Hepatocyte (in vitro differentiated cells): Measurements from ENCODE around the gene CFL2. TPM values are rescaled to one million over a fixed set of nuclear protein-coding genes. Genes with fewer than 3 reads are reported as not detected.

ENCODE experiments used
- DNase-seq: peaks from one replicate; pipeline ENCODE4 v3.0.0-alpha.2; 2016; ENCODE audit warnings: low spot score
- H2AFZ ChIP-seq: fragments of 200-600 bp; sonication (generic); 2 replicates; pipeline ENCODE4 v1.6.0; 2016; ENCODE audit warnings: antibody characterized with exemption, mild to moderate bottlenecking
- H3K27ac ChIP-seq: fragments of 200-600 bp; sonication (generic); 2 replicates; pipeline ENCODE4 v1.5.1; 2016; ENCODE audit warnings: mild to moderate bottlenecking
- H3K27me3 ChIP-seq: fragments of 200-600 bp; sonication (generic); 2 replicates; pipeline ENCODE4 v1.6.1; 2016
- H3K36me3 ChIP-seq: fragments of 200-600 bp; sonication (generic); replicated peaks from 2 replicates; pipeline ENCODE4 v1.5.1; 2016; ENCODE audit warnings: low read depth; ENCODE audit not compliant: insufficient read depth
- H3K4me1 ChIP-seq: fragments of 200-600 bp; sonication (generic); 2 replicates; pipeline ENCODE4 v1.5.1; 2016; ENCODE audit warnings: mild to moderate bottlenecking, moderate library complexity; ENCODE audit not compliant: insufficient read depth
- H3K4me2 ChIP-seq: fragments of 200-600 bp; sonication (generic); 2 replicates; pipeline ENCODE4 v1.6.0; 2016
- H3K4me3 ChIP-seq: fragments of 200-600 bp; sonication (generic); 2 replicates; pipeline ENCODE4 v1.5.1; 2016; ENCODE audit warnings: mild to moderate bottlenecking
- H3K79me2 ChIP-seq: fragments of 200-600 bp; sonication (generic); 2 replicates; pipeline ENCODE4 v1.6.0; 2017; ENCODE audit warnings: mild to moderate bottlenecking
- H3K9me2 ChIP-seq: fragments of 200-600 bp; sonication (generic); replicated peaks from 2 replicates; pipeline ENCODE4 v1.6.0; 2017; ENCODE audit warnings: mild to moderate bottlenecking; ENCODE audit not compliant: insufficient read depth
- H3K9me3 ChIP-seq: fragments of 200-600 bp; sonication (generic); 2 replicates; pipeline ENCODE4 v1.5.1; 2016; ENCODE audit warnings: low read depth, mild to moderate bottlenecking
- H4K20me1 ChIP-seq: fragments of 200-600 bp; sonication (generic); 2 replicates; pipeline ENCODE4 v1.6.0; 2016; ENCODE audit warnings: mild to moderate bottlenecking; ENCODE audit not compliant: insufficient read depth, poor library complexity, severe bottlenecking
- CTCF ChIP-seq: fragments of 200-600 bp; sonication (generic); IDR thresholded peaks from 2 replicates; pipeline ENCODE4 v1.5.1; 2016; ENCODE audit warnings: antibody characterized with exemption, mild to moderate bottlenecking; ENCODE audit not compliant: poor library complexity
- EZH2 ChIP-seq: fragments of 200-600 bp; sonication (generic); IDR thresholded peaks from 2 replicates; pipeline ENCODE4 v1.6.1; 2016; ENCODE audit warnings: antibody characterized with exemption, mild to moderate bottlenecking, borderline replicate concordance
- EZH2phosphoT487 ChIP-seq: fragments of 200-600 bp; sonication (generic); IDR thresholded peaks from one replicate; pipeline ENCODE4 v1.6.1; 2018; ENCODE audit warnings: antibody characterized with exemption, mild to moderate bottlenecking, low read depth, moderate library complexity; ENCODE audit not compliant: unreplicated experiment, severe bottlenecking
- WGBS: methylation state at CpG from one replicate; pipeline ENCODE4 v1.1.6; 2016; ENCODE audit warnings: low lambda C conversion rate; ENCODE audit errors: missing lambda C conversion rate; 5-methylcytosine and 5-hydroxymethylcytosine counted together
- polyA plus RNA-seq: library from polyadenylated mRNA; unstranded; fragments of >200 nt; fragmentation: Nextera tagmentation; extraction: Ambion mirVana; gene quantifications from 2 replicates; pipeline ENCODE4 v1.2.1, GENCODE V29; 2016
- small RNA-seq: library from RNA; depleted of rRNA; stranded (forward); fragments of <200 nt; gene quantifications from one replicate; pipeline ENCODE3, GENCODE V24; 2014
- total RNA-seq: library from RNA; depleted of rRNA; stranded (reverse); fragments of >200 nt; gene quantifications from 2 replicates; pipeline ENCODE4 v1.2.3, GENCODE V29; 2014

CFL2 gene
- total and polyA plus RNA-seq, 2 experiments from 2014 or later, result 39.5 to 46.6 TPM

GRCh38 chr14:34662561-34663088 lies 51.8 kb downstream of the CFL2 start:
- Histone ChIP-seq H3K27ac (no peak overlapping the region), H3K9me3 (no peaks in the 10 kb centered on the region), H3K36me3 (no peaks in the 10 kb centered on the region), H3K4me1 (no peaks in the 10 kb centered on the region), H2AFZ (no peak overlapping the region), H3K79me2 (no peaks in the 10 kb centered on the region), H3K4me3 (no peak overlapping the region), H3K4me2 (no peak overlapping the region), H3K9me2 (no peaks in the 10 kb centered on the region), H4K20me1 (no peaks in the 10 kb centered on the region), H3K27me3 (no peaks in the 10 kb centered on the region)
- DNase-seq, result no peak
- 88% methylated on average over 4 of the region's 4 CpGs for WGBS
- TF ChIP-seq CTCF, result no peak
- TF ChIP-seq EZH2phosphoT487, result no peak
- no peak for TF ChIP-seq EZH2

DNA sequence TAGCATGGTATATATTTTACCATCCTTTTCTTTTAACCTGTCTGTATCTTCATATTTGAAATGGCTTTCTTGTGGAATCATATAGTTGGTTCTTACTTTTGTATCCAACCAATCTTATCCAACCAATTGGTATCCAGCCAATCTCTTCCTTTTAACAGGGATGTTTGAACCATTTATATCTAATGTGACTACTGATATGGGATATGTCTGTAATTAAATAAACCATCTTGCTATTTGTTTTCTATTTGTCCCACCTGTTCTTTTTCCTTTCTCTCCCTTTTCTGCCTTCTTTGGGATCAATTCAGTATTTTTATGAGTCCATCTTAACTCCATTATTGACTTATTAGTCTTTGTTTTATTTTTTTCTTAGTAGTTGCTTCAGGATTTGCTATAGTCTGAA lies 53.6 kb downstream of the CFL2 start:
- TF ChIP-seq EZH2, result no peak
- no peak for TF ChIP-seq CTCF
- TF ChIP-seq EZH2phosphoT487, result no peak
- Histone ChIP-seq H3K79me2 (no peaks in the 10 kb centered on the region), H3K4me2 (no peak overlapping the region), H3K27me3 (no peaks in the 10 kb centered on the region), H3K4me3 (no peak overlapping the region), H2AFZ (no peak overlapping the region), H3K9me2 (no peaks in the 10 kb centered on the region), H3K9me3 (no peaks in the 10 kb centered on the region), H3K36me3 (no peaks in the 10 kb centered on the region), H3K4me1 (no peaks in the 10 kb centered on the region), H4K20me1 (no peaks in the 10 kb centered on the region), H3K27ac (no peak overlapping the region)
- no peak for DNase-seq

Small RNAs within 50 kb of the gene (small RNA-seq; reads per million reads assigned to genes)
- not detected for gene RNU6-1261P

Other genes starting within 250 kb of the CFL2 start
- 42.1 and 49.1 TPM in 2 replicates for gene EAPP, start 174.9 kb downstream of the CFL2 start, total RNA-seq
- gene EAPP, start 174.9 kb downstream of the CFL2 start, polyA plus RNA-seq, result 51.8 and 56.1 TPM in 2 replicates
- gene SNX6, start 84.4 kb downstream of the CFL2 start, total RNA-seq, result 154 and 207 TPM in 2 replicates
- gene SNX6, start 84.4 kb downstream of the CFL2 start, polyA plus RNA-seq, result 59.9 and 69.1 TPM in 2 replicates
- gene BAZ1A, start 160.8 kb upstream of the CFL2 start, total RNA-seq, result 19.8 and 24.7 TPM in 2 replicates
- 20.9 and 23.4 TPM in 2 replicates for gene BAZ1A, start 160.8 kb upstream of the CFL2 start, polyA plus RNA-seq